Loucy (cell line): ENCODE measurements around the gene MYADML2.

Experiments used
- H2AFZ ChIP-seq: fragments of 200-600 bp; sonication (generic); 2 replicates; pipeline ENCODE4 v1.6.0; 2016; ENCODE audit warnings: antibody characterized with exemption, mild to moderate bottlenecking, low read length, moderate library complexity
- H3F3A ChIP-seq: fragments of 200-600 bp; 2 replicates; pipeline ENCODE4 v1.6.0; 2016; ENCODE audit warnings: antibody characterized with exemption, low read depth, mild to moderate bottlenecking
- H3K27me3 ChIP-seq: fragments of 200-600 bp; sonication (generic); 2 replicates; pipeline ENCODE4 v1.6.1; 2014; ENCODE audit warnings: low read length, mild to moderate bottlenecking; ENCODE audit not compliant: insufficient read depth, poor library complexity, severe bottlenecking
- H3K36me3 ChIP-seq: fragments of 200-600 bp; sonication (generic); 2 replicates; pipeline ENCODE4 v1.6.1; 2016; ENCODE audit warnings: low read length; ENCODE audit not compliant: insufficient read depth
- H3K4me1 ChIP-seq: fragments of 200-600 bp; sonication (generic); 2 replicates; pipeline ENCODE4 v1.5.1; 2014; ENCODE audit warnings: low read length, mild to moderate bottlenecking; ENCODE audit not compliant: insufficient read depth, poor library complexity, severe bottlenecking
- H3K4me2 ChIP-seq: fragments of 200-600 bp; sonication (generic); 2 replicates; pipeline ENCODE4 v1.6.0; 2014; ENCODE audit warnings: antibody characterized with exemption, low read length, low read depth, mild to moderate bottlenecking; ENCODE audit not compliant: poor library complexity, severe bottlenecking
- H3K4me3 ChIP-seq: fragments of 200-600 bp; sonication (generic); 2 replicates; pipeline ENCODE4 v1.5.1; 2014; ENCODE audit warnings: low read length, mild to moderate bottlenecking, mixed read lengths; ENCODE audit not compliant: poor library complexity, severe bottlenecking
- H3K79me2 ChIP-seq: fragments of 200-600 bp; sonication (generic); 2 replicates; pipeline ENCODE4 v1.6.1; 2014; ENCODE audit warnings: low read length; ENCODE audit not compliant: insufficient read depth
- H3K9ac ChIP-seq: fragments of 200-600 bp; sonication (generic); 2 replicates; pipeline ENCODE4 v1.6.0; 2014; ENCODE audit warnings: mild to moderate bottlenecking, low read depth, low read length, moderate library complexity; ENCODE audit not compliant: poor library complexity, severe bottlenecking
- H3K9me2 ChIP-seq: fragments of 200-600 bp; sonication (generic); replicated peaks from 2 replicates; pipeline ENCODE4 v1.6.1; 2016; ENCODE audit warnings: low read depth, low read length, mixed read lengths
- H3K9me3 ChIP-seq: fragments of 200-600 bp; sonication (generic); 2 replicates; pipeline ENCODE4 v1.6.1; 2014; ENCODE audit warnings: mild to moderate bottlenecking, antibody characterized with exemption, low read length, low read depth; ENCODE audit not compliant: insufficient read depth
- H4K20me1 ChIP-seq: fragments of 200-600 bp; sonication (generic); 2 replicates; pipeline ENCODE4 v1.6.0; 2014; ENCODE audit warnings: antibody characterized with exemption, low read length, mild to moderate bottlenecking; ENCODE audit not compliant: insufficient read depth, poor library complexity, severe bottlenecking
- EZH2phosphoT487 ChIP-seq: fragments of 200-600 bp; IDR thresholded peaks from 2 replicates; pipeline ENCODE4 v1.6.1; 2018; ENCODE audit warnings: antibody characterized with exemption, mild to moderate bottlenecking, moderate library complexity, borderline replicate concordance
- TF ChIP-seq, protein P1 (sequence below): fragments of 200-600 bp; sonication (generic); conservative IDR thresholded peaks from 2 replicates; pipeline ENCODE4 v1.5.1; 2014; ENCODE audit warnings: mild to moderate bottlenecking, antibody characterized with exemption, low read length

The MYADML2 gene

DNA sequence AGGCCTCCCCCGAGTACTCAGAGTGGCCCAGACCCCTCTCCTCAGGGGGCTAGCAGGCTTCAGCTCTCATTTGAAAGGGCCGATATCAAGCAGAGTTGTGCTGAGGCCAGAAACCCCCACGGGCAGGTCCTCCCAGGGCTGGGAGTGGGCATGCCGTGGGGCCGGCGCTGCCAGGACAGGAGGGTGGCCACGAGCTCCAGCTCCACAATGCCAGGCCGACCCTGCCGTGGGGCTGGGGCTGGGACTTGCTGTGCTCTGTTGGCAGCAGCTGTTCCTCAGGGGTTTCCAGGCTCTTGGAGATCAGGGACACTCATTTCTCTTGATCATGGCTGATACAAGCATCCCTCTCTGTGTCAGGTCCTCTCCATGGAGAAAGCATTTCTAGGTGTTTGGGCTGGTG lies 48.1 kb downstream of the MYADML2 start:
- Histone ChIP-seq H3F3A (no peaks in the 10 kb centered on the region; the same call in 1 of the 2 replicates), H4K20me1 (no peaks in the 10 kb centered on the region)
- TF ChIP-seq, protein P1, sequence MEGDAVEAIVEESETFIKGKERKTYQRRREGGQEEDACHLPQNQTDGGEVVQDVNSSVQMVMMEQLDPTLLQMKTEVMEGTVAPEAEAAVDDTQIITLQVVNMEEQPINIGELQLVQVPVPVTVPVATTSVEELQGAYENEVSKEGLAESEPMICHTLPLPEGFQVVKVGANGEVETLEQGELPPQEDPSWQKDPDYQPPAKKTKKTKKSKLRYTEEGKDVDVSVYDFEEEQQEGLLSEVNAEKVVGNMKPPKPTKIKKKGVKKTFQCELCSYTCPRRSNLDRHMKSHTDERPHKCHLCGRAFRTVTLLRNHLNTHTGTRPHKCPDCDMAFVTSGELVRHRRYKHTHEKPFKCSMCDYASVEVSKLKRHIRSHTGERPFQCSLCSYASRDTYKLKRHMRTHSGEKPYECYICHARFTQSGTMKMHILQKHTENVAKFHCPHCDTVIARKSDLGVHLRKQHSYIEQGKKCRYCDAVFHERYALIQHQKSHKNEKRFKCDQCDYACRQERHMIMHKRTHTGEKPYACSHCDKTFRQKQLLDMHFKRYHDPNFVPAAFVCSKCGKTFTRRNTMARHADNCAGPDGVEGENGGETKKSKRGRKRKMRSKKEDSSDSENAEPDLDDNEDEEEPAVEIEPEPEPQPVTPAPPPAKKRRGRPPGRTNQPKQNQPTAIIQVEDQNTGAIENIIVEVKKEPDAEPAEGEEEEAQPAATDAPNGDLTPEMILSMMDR = no peak
- no peak for TF ChIP-seq EZH2phosphoT487

DNA sequence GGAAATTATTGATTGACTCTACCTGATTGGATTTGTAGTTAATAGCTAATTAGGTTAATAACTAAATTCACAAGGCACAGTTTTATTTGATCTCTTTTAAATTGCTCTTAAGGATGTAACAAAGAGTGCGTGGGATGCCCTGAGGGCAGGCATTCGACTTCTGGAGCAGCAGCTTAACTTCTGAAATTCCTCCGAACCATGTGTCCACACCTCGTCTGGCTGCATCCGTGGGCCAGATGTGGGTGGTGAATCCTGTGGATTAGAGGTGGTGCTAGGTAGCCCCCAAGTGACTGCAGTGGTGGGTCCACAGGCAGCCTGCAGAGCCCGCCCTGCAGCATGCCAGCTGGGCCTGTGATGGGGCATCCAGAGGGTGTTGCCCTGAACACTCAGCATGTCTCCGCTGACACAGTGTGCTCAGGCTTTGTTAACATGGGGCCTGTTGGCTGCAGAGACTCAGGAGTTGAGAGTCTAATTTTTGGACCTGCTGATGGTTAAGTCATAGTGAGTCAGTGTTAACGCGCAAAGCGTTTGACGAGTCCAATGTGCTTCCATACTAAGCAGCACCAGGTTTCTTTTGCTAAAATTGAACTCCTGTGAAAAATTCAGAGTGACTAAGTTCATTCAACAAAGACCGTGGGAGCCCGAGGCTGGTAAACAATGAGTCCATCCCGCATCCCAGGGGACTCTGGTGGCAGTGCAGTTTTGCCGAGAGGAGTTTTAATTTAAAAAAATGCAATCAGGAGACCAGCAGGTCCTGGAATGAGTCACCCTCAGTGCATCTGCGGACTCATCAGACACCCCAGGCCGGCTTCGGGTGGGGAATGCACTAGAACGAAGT lies 48.8 kb downstream of the MYADML2 start:
- Histone ChIP-seq H2AFZ (no peak overlapping the region), H3K27me3 (no peaks in the 10 kb centered on the region), H3K4me2 (no peak overlapping the region), H3K9me2 (no peaks in the 10 kb centered on the region), H3K4me3 (no peak overlapping the region), H3K4me1 (no peaks in the 10 kb centered on the region), H3K36me3 (no peaks in the 10 kb centered on the region), H3K9me3 (no peaks in the 10 kb centered on the region), H3K79me2 (peaks cover 17% of the 10 kb centered on the region; the same call in 1 of the 2 replicates), H3K9ac (no peak overlapping the region), H4K20me1 (no peaks in the 10 kb centered on the region), H3F3A (no peaks in the 10 kb centered on the region; the same call in 1 of the 2 replicates)
- TF ChIP-seq EZH2phosphoT487 = no peak
- TF ChIP-seq, protein P1 = no peak

More for the DNA sequence above, 48.1 kb downstream of the MYADML2 start:
- no peaks in the 10 kb centered on the region for H3K4me1 ChIP-seq
- H3K27me3 ChIP-seq = no peaks in the 10 kb centered on the region
- H3K4me2 ChIP-seq = no peak overlapping the region
- H3K9me2 ChIP-seq = no peaks in the 10 kb centered on the region
- H2AFZ ChIP-seq = no peak overlapping the region
- no peak overlapping the region for H3K4me3 ChIP-seq
- no peaks in the 10 kb centered on the region for H3K36me3 ChIP-seq
- no peaks in the 10 kb centered on the region for H3K9me3 ChIP-seq
- no peak overlapping the region for H3K9ac ChIP-seq
- H3K79me2 ChIP-seq = peaks cover 11% of the 10 kb centered on the region; the same call in 1 of the 2 replicates

DNA sequence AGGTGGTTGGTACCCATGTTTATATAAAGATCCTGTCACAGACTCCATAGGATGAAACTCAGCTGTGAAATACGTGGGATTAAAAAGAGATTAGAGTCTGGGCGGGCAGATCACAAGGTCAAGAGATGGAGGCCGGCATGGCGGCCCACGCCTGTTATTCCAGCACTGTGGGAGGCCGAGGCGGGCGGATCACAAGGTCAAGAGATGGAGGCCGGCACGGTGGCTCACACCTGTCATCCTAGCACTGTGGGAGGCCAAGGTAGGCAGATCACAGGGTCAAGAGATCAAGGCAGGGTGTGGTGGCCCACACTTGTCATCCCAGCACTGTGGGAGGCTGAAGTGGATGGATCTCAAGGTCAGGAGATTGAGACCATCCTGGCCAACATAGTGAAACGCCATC lies 51.6 kb downstream of the MYADML2 start:
- peaks cover 7% of the 10 kb centered on the region for H4K20me1 ChIP-seq
- no peak for TF ChIP-seq EZH2phosphoT487
- TF ChIP-seq, protein P1 = no peak
- no peak overlapping the region for H3K9ac ChIP-seq
- no peaks in the 10 kb centered on the region for H3K9me2 ChIP-seq
- H3K36me3 ChIP-seq = no peaks in the 10 kb centered on the region
- H3K4me3 ChIP-seq = no peak overlapping the region
- H3K4me1 ChIP-seq = peaks cover 5% of the 10 kb centered on the region
- peaks cover 7% of the 10 kb centered on the region for H3K27me3 ChIP-seq
- H3K9me3 ChIP-seq = no peaks in the 10 kb centered on the region
- H3K79me2 ChIP-seq = peaks cover 38% of the 10 kb centered on the region
- no peak overlapping the region for H3K4me2 ChIP-seq
- no peak overlapping the region for H2AFZ ChIP-seq
- peaks cover 6% of the 10 kb centered on the region for H3F3A ChIP-seq
